CD4-positive, alpha-beta T cell (primary cell): Measurements from ENCODE around the gene SCGB1C1. TPM values are rescaled to one million over a fixed set of nuclear protein-coding genes. Genes with fewer than 3 reads are reported as not detected.
"Not testable (repeated sequence)": the region's sequence is repeated elsewhere in the genome, so short reads cannot be mapped to it uniquely, and the experiment has no call there.

ENCODE experiments used
- ATAC-seq: fragments of 200-7000 bp; cut with Tn5 transposase; one replicate; pipeline ENCODE4 v1.10.0; 2022; ENCODE audit warnings: mild to moderate bottlenecking; ENCODE audit not compliant: poor library complexity
- CTCF ChIA-PET: fragments of 350-600 bp; sonication (Branson Sonifier 250); formaldehyde crosslinking; loops from one replicate; lab custom pipeline; 2021; ENCODE audit warnings: antibody characterized with exemption, inconsistent platforms; lab: Charles Lee
- POLR2A ChIA-PET: fragments of 350-600 bp; sonication (Branson Sonifier 250); formaldehyde crosslinking; loops from one replicate; lab custom pipeline; 2021; ENCODE audit warnings: antibody characterized with exemption, inconsistent platforms; lab: Charles Lee
- DNase-seq, 14 experiments: peaks; one replicate each; pipeline ENCODE4 v3.0.0-alpha.2; 2013 to 2020; ENCODE audit warnings: mixed read lengths in 2 of 14
- H3K27ac ChIP-seq, 2 donors: one replicate each; pipeline versions ENCODE4 v1.5.1 to v1.7.0; 2013; ENCODE audit warnings: low read length in 2 of 2, low read depth in 1 of 2, mild to moderate bottlenecking in 1 of 2
- H3K27me3 ChIP-seq, 2 experiments: 1 replicate in 1 of 2; 2 replicates in 1 of 2; pipeline versions ENCODE4 v1.6.1 to v1.7.0; 2013; ENCODE audit warnings: low read length in 2 of 2, control low read depth in 1 of 2, mild to moderate bottlenecking in 1 of 2, moderate library complexity in 1 of 2; ENCODE audit not compliant: insufficient read depth in 2 of 2, control insufficient read depth in 1 of 2
- H3K36me3 ChIP-seq: one replicate; pipeline ENCODE4 v1.6.1; 2013; ENCODE audit warnings: low read length, control low read depth; ENCODE audit not compliant: insufficient read depth
- H3K4me1 ChIP-seq: one replicate; pipeline ENCODE4 v1.6.1; 2013; ENCODE audit warnings: low read length, control low read depth; ENCODE audit not compliant: insufficient read depth
- H3K4me3 ChIP-seq: one replicate; pipeline ENCODE4 v1.5.1; 2013; ENCODE audit warnings: mild to moderate bottlenecking, low read length, moderate library complexity
- H3K9me3 ChIP-seq, 2 experiments: 1 replicate in 1 of 2; 2 replicates in 1 of 2; pipeline versions ENCODE4 v1.6.1 to v1.7.0; 2013; ENCODE audit warnings: low read length in 2 of 2, mild to moderate bottlenecking in 2 of 2, control low read depth in 1 of 2, moderate library complexity in 1 of 2; ENCODE audit not compliant: control insufficient read depth in 1 of 2, insufficient read depth in 1 of 2
- H3K27ac Mint-ChIP-seq: one replicate; pipeline ENCODE4 v1.8.0; 2020; ENCODE audit warnings: mixed read lengths
- H3K27me3 Mint-ChIP-seq: one replicate; pipeline ENCODE4 v1.8.0; 2021; ENCODE audit warnings: mixed read lengths
- H3K36me3 Mint-ChIP-seq: one replicate; pipeline ENCODE4 v1.8.0; 2021; ENCODE audit warnings: low read depth, mixed read lengths
- H3K4me1 Mint-ChIP-seq: one replicate; pipeline ENCODE4 v1.8.0; 2021; ENCODE audit warnings: low read depth, mixed read lengths
- H3K4me3 Mint-ChIP-seq: one replicate; pipeline ENCODE4 v1.8.0; 2020; ENCODE audit warnings: mild to moderate bottlenecking, mixed read lengths
- H3K9me3 Mint-ChIP-seq: one replicate; pipeline ENCODE4 v1.8.0; 2020; ENCODE audit warnings: mixed read lengths
- CTCF ChIP-seq: fragments of 200-600 bp; IDR thresholded peaks from one replicate; pipeline ENCODE4 v1.8.0; 2022; ENCODE audit warnings: antibody characterized with exemption, mild to moderate bottlenecking
- intact Hi-C, 2 experiments: fragments of 100-400 bp; cut with DNase I in 1 of 2; cut with micrococcal nuclease in 1 of 2; formaldehyde crosslinking; loops; one replicate each; pipeline versions ENCODE4 v1.15.1 to v1.9.0; 2023 to 2025; cut with DNase I, micrococcal nuclease
- total RNA-seq, 174 experiments: library from RNA in 2 of 174; stranded (reverse) in 2 of 174; gene quantifications; one replicate each; pipeline ENCODE4 v1.2.3 and lab custom pipeline; 2021 to 2026

SCGB1C1 gene
- total RNA-seq, 2 experiments from 2014 or later: not detected

- H3K27ac ChIP-seq, H3K9me3 ChIP-seq, H3K36me3 ChIP-seq, H3K4me3 ChIP-seq, CTCF ChIA-PET, intact Hi-C loops, POLR2A ChIA-PET, H3K36me3 Mint-ChIP-seq, H3K9me3 Mint-ChIP-seq, H3K27me3 ChIP-seq, H3K27me3 Mint-ChIP-seq: not testable (repeated sequence)
- DNase-seq: peak in 11 of 14 experiments; percentile 13 to 68 (median 40)
- Mint-ChIP-seq H3K27ac (peak overlapping the region; percentile 62), H3K4me1 (peaks cover 14% of the 10 kb centered on the region), H3K4me3 (peak overlapping the region; percentile 45)
- peak; percentile 71 for ATAC-seq
- peak; percentile 60 for TF ChIP-seq CTCF
- H3K4me1 ChIP-seq: peaks cover 16% of the 10 kb centered on the region
These were observed 1.1 kb upstream of the SCGB1C1 start for GRCh38 chr11:191490-192478.

- peaks cover 14% of the 10 kb centered on the region for H3K4me1 Mint-ChIP-seq
- H3K27me3 ChIP-seq, H3K9me3 ChIP-seq, CTCF ChIA-PET, H3K4me3 ChIP-seq, H3K27me3 Mint-ChIP-seq, POLR2A ChIA-PET, H3K4me3 Mint-ChIP-seq, H3K36me3 Mint-ChIP-seq, H3K27ac ChIP-seq, ATAC-seq, H3K27ac Mint-ChIP-seq, H3K9me3 Mint-ChIP-seq, H3K36me3 ChIP-seq, intact Hi-C loops: not testable (repeated sequence)
- DNase-seq: peak in 2 of 14 experiments; percentile 19 to 31
- peaks cover 16% of the 10 kb centered on the region for H3K4me1 ChIP-seq
These were observed 603 bp downstream of the SCGB1C1 start for GRCh38 chr11:193481-193880.

DNA sequence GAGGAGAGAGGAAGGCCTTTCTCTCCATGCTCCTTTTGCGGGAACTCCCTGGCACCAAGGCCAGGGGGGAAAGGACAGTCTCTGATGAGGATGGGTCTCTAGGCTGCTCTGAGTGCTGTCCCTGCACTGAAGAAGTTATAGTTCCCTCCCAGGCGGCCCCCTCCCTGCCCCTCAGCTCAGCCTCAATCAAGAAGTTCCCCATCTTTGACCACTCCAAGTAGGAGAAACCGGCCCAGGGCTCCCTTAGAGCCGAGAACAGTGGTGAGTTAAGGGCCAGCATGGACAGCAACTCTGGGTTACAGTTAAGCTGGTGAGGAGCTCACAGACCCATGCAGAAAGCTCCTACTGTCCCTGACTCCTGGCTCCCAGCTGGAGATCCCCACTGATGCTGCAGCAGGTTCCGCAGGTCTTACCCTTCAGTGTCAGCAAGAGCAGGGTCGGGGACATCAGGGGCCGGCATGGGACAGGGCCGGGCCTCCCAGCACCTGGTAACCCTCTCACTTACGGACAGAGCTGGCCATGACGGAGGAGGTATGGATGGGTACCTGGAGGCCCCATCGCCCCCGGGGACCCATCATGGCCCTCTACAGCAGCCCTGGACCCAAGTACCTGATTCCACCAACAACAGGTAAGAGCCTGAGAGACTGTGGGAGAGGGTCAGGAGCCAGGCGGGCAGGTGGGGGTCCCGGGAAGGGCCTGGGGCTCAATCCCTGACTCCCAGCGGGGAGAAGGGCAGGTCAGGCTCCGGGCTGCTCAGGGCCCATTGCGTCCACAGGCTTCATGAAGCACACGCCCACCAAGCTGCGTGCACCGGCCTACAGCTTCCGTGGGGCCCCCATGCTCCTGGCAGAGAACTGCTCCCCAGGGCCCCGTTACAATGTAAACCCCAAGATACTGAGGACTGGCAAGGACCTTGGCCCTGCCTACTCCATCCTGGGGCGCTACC lies 4.2 kb downstream of the SCGB1C1 start:
- DNase-seq (peak in 2 of 14 experiments; percentile 22 to 24), ATAC-seq (no peak)
- TF ChIP-seq CTCF: no peak
- Histone ChIP-seq H3K4me3 (no peak overlapping the region), H3K4me1 (peaks cover 13% of the 10 kb centered on the region), H3K9me3 (no peaks in the 10 kb centered on the region), H3K27me3 (no peaks in the 10 kb centered on the region), H3K27ac (no peak overlapping the region), H3K36me3 (peaks cover 10% of the 10 kb centered on the region)
- CTCF ChIA-PET: no interaction called here
- no peak overlapping the region for H3K4me3 Mint-ChIP-seq
- H3K4me1 Mint-ChIP-seq: peaks cover 11% of the 10 kb centered on the region
- H3K36me3 Mint-ChIP-seq: peaks cover 9% of the 10 kb centered on the region
- POLR2A ChIA-PET: interaction anchor here (1.0 to 1.9 kb wide), 2 partner anchors 10 to 135 kb away, joined by 3 to 11 read pairs; partner anchors contain the start of genes BET1L and RIC8A
- intact Hi-C loops: no loop called here
- H3K9me3 Mint-ChIP-seq: no peaks in the 10 kb centered on the region
- no peaks in the 10 kb centered on the region for H3K27me3 Mint-ChIP-seq
- H3K27ac Mint-ChIP-seq: no peak overlapping the region
